ENCODE results near the gene KDM1B. TPM values are rescaled to one million over a fixed set of nuclear protein-coding genes. Genes with fewer than 3 reads are reported as not detected.

KDM1B gene
- total RNA-seq, 1 experiment from 2014 or later, result 13.5 TPM

- Mint-ChIP-seq H3K27me3 (ENCODE audit: unreplicated experiment) (no peaks in the 10 kb centered on the region), H3K27ac (ENCODE audit: unreplicated experiment) (no peak overlapping the region), H3K36me3 (ENCODE audit: insufficient read depth, unreplicated experiment) (peaks cover 18% of the 10 kb centered on the region), H3K4me1 (ENCODE audit: low read depth, unreplicated experiment) (no peaks in the 10 kb centered on the region), H3K9me3 (ENCODE audit: low read depth, unreplicated experiment) (no peaks in the 10 kb centered on the region), H3K4me3 (ENCODE audit: low read depth, unreplicated experiment) (no peak overlapping the region)
- CTCF ChIA-PET, result no interaction called here
- intact Hi-C loops (cut with micrococcal nuclease; ENCODE audit: unreplicated experiment), result no loop called here
- BruUV-seq (replicated peaks), result no TSS peak
- no peak for TF ChIP-seq CTCF (IDR thresholded peaks at IDR 0.05; ENCODE audit: unreplicated experiment)
- no peak for DNase-seq
Measured at GRCh38 chr6:18160911-18161310, 5.7 kb downstream of the KDM1B start.

- H3K36me3 Mint-ChIP-seq (ENCODE audit: insufficient read depth, unreplicated experiment), result peaks cover 13% of the 10 kb centered on the region
- no peak overlapping the region for H3K4me3 Mint-ChIP-seq (ENCODE audit: low read depth, unreplicated experiment)
- H3K4me1 Mint-ChIP-seq (ENCODE audit: low read depth, unreplicated experiment), result no peaks in the 10 kb centered on the region
- H3K27me3 Mint-ChIP-seq (ENCODE audit: unreplicated experiment), result no peaks in the 10 kb centered on the region
- no TSS peak for BruUV-seq (replicated peaks)
- TF ChIP-seq CTCF (IDR thresholded peaks at IDR 0.05; ENCODE audit: unreplicated experiment), result no peak
- intact Hi-C loops (cut with micrococcal nuclease; ENCODE audit: unreplicated experiment), result no loop called here
- H3K9me3 Mint-ChIP-seq (ENCODE audit: low read depth, unreplicated experiment), result no peaks in the 10 kb centered on the region
- CTCF ChIA-PET, result no interaction called here
- H3K27ac Mint-ChIP-seq (ENCODE audit: unreplicated experiment), result no peak overlapping the region
- DNase-seq, result no peak
Measured at GRCh38 chr6:18161431-18161830, 6.2 kb downstream of the KDM1B start.

GRCh38 chr6:18162401-18162800 is 7.2 kb downstream of the KDM1B start:
- H3K9me3 Mint-ChIP-seq (ENCODE audit: low read depth, unreplicated experiment), result no peaks in the 10 kb centered on the region
- H3K4me1 Mint-ChIP-seq (ENCODE audit: low read depth, unreplicated experiment), result no peaks in the 10 kb centered on the region
- no peak for DNase-seq
- CTCF ChIA-PET, result interaction anchor here (0.7 kb wide), 1 partner anchor 310 kb away, joined by 4 read pairs; no protein-coding TSS in a partner anchor
- intact Hi-C loops (cut with micrococcal nuclease; ENCODE audit: unreplicated experiment), result no loop called here
- H3K4me3 Mint-ChIP-seq (ENCODE audit: low read depth, unreplicated experiment), result no peak overlapping the region
- no peak for TF ChIP-seq CTCF (IDR thresholded peaks at IDR 0.05; ENCODE audit: unreplicated experiment)
- H3K27me3 Mint-ChIP-seq (ENCODE audit: unreplicated experiment), result no peaks in the 10 kb centered on the region
- no peak overlapping the region for H3K27ac Mint-ChIP-seq (ENCODE audit: unreplicated experiment)
- peaks cover 13% of the 10 kb centered on the region for H3K36me3 Mint-ChIP-seq (ENCODE audit: insufficient read depth, unreplicated experiment)
- no TSS peak for BruUV-seq (replicated peaks)

- no peak for DNase-seq
- H3K4me3 Mint-ChIP-seq (ENCODE audit: low read depth, unreplicated experiment), result no peak overlapping the region
- no peak overlapping the region for H3K27ac Mint-ChIP-seq (ENCODE audit: unreplicated experiment)
- no peaks in the 10 kb centered on the region for H3K9me3 Mint-ChIP-seq (ENCODE audit: low read depth, unreplicated experiment)
- no TSS peak for BruUV-seq (replicated peaks)
- no peaks in the 10 kb centered on the region for H3K27me3 Mint-ChIP-seq (ENCODE audit: unreplicated experiment)
- no peaks in the 10 kb centered on the region for H3K4me1 Mint-ChIP-seq (ENCODE audit: low read depth, unreplicated experiment)
- TF ChIP-seq CTCF (IDR thresholded peaks at IDR 0.05; ENCODE audit: unreplicated experiment), result no peak
- H3K36me3 Mint-ChIP-seq (ENCODE audit: insufficient read depth, unreplicated experiment), result peaks cover 10% of the 10 kb centered on the region
- CTCF ChIA-PET, result no interaction called here
- intact Hi-C loops (cut with micrococcal nuclease; ENCODE audit: unreplicated experiment), result no loop called here
Measured at GRCh38 chr6:18165751-18166150, 10.5 kb downstream of the KDM1B start.

All from Calu3 (cell line).